Activated T-cell treated with anti-CD3 and anti-CD28 coated beads, Interleukin-2, amount 50 U/mL, for 24 hours (primary cell): ENCODE data around the gene KLHL29.

Experiments used
- DNase-seq: peaks from one replicate; pipeline ENCODE4 v3.0.0-alpha.2; 2020
- H3K27ac Mint-ChIP-seq: 2 replicates; pipeline ENCODE4 v1.8.0; 2020; ENCODE audit warnings: mild to moderate bottlenecking, mixed read lengths
- H3K27me3 Mint-ChIP-seq: 2 replicates; pipeline ENCODE4 v1.8.0; 2020; ENCODE audit warnings: mixed read lengths
- H3K36me3 Mint-ChIP-seq: 2 replicates; pipeline ENCODE4 v1.8.0; 2020; ENCODE audit warnings: low read depth, mixed read lengths
- H3K4me1 Mint-ChIP-seq: 2 replicates; pipeline ENCODE4 v1.8.0; 2020; ENCODE audit warnings: low read depth, mixed read lengths
- H3K4me3 Mint-ChIP-seq: 2 replicates; pipeline ENCODE4 v1.8.0; 2020; ENCODE audit warnings: mild to moderate bottlenecking, moderate library complexity, mixed read lengths
- H3K9me3 Mint-ChIP-seq: 2 replicates; pipeline ENCODE4 v1.8.0; 2020; ENCODE audit warnings: mixed read lengths

KLHL29 gene

GRCh38 chr2:23603581-23603980 lies 218.6 kb downstream of the KLHL29 start:
- H3K36me3 Mint-ChIP-seq, result no peaks in the 10 kb centered on the region
- peaks cover 10% of the 10 kb centered on the region for H3K9me3 Mint-ChIP-seq
- no peak overlapping the region for H3K4me3 Mint-ChIP-seq
- no peaks in the 10 kb centered on the region for H3K27me3 Mint-ChIP-seq
- no peak for DNase-seq
- H3K27ac Mint-ChIP-seq, result no peak overlapping the region
- no peaks in the 10 kb centered on the region for H3K4me1 Mint-ChIP-seq

DNA sequence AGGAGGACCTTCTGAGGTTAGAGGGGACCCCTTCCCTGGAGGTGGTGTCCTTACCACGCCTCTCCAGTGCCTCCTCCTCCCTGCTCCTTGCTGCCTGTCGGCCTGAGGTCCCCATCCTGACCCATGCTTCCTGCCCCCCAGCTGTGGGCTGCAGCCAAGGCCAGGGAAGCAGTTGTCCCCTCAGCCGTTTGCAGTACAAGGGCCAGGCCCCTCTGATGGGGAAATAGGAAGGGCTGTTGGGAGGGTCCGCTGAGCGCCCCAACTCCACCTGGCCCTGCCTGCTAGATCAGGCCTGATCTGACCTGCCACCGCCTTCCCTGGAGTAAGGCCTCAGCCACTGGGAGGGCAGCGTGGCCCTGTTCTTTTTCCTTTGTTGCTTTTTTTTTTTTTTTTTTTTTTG lies 219.8 kb downstream of the KLHL29 start:
- no peak for DNase-seq
- no peaks in the 10 kb centered on the region for H3K36me3 Mint-ChIP-seq
- H3K9me3 Mint-ChIP-seq, result peaks cover 10% of the 10 kb centered on the region
- H3K4me1 Mint-ChIP-seq, result no peaks in the 10 kb centered on the region
- no peak overlapping the region for H3K27ac Mint-ChIP-seq
- H3K27me3 Mint-ChIP-seq, result no peaks in the 10 kb centered on the region
- no peak overlapping the region for H3K4me3 Mint-ChIP-seq

- DNase-seq, result no peak
- H3K36me3 Mint-ChIP-seq, result no peaks in the 10 kb centered on the region
- no peak overlapping the region for H3K27ac Mint-ChIP-seq
- H3K4me1 Mint-ChIP-seq, result no peaks in the 10 kb centered on the region
- peaks cover 10% of the 10 kb centered on the region for H3K9me3 Mint-ChIP-seq
- H3K4me3 Mint-ChIP-seq, result no peak overlapping the region
- no peaks in the 10 kb centered on the region for H3K27me3 Mint-ChIP-seq
Measured at GRCh38 chr2:23605236-23605635, 220.3 kb downstream of the KLHL29 start.

DNA sequence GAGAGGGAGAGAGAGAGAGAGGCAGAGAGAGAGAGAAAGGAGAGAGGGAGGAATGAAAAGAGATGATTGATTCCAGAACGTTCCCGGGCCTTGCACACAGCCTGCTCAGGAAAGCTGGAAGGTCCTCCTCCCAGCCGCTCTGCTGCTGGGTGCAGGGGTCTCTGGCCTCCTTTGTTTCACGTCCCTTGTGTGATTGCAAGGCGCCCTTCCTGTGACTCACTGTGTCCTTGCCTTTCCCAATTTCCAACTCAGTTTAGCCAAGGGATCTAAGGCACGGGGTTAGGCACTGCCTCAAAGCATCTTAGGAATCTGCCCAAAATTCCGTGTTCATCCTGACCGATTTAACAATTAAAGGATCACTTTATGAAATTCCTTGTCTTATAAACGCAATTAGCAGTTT lies 221.2 kb downstream of the KLHL29 start:
- H3K4me1 Mint-ChIP-seq, result no peaks in the 10 kb centered on the region
- H3K4me3 Mint-ChIP-seq, result no peak overlapping the region
- no peaks in the 10 kb centered on the region for H3K36me3 Mint-ChIP-seq
- no peak for DNase-seq
- H3K27me3 Mint-ChIP-seq, result no peaks in the 10 kb centered on the region
- peaks cover 10% of the 10 kb centered on the region for H3K9me3 Mint-ChIP-seq
- no peak overlapping the region for H3K27ac Mint-ChIP-seq

- Mint-ChIP-seq H3K36me3 (peaks cover 2% of the 10 kb centered on the region), H3K4me3 (no peak overlapping the region), H3K4me1 (no peaks in the 10 kb centered on the region), H3K9me3 (peaks cover 16% of the 10 kb centered on the region), H3K27me3 (no peaks in the 10 kb centered on the region), H3K27ac (no peak overlapping the region)
- DNase-seq, result no peak
Measured at GRCh38 chr2:23606968-23607367, 222.0 kb downstream of the KLHL29 start.

DNA sequence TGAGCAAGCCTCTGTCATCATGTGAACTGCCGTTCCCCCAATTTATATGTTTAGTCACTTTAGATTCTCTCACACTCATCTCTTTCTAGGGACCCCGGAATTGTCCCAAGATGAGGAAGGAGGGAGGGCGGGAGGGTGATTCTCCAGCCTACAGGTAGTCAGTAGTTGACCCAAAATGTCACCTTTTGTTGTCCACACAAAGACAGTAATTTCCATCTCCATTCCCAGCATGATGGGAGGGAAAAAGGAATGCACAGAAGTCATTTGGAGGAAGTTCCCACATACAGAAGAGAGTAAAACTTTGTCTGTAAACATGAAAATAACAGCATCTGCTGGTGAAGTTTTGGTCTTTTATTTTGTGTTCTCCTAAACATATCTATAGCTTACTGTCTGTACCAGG lies 222.9 kb downstream of the KLHL29 start:
- Mint-ChIP-seq H3K9me3 (peaks cover 19% of the 10 kb centered on the region), H3K4me1 (no peaks in the 10 kb centered on the region), H3K27ac (no peak overlapping the region), H3K27me3 (no peaks in the 10 kb centered on the region), H3K36me3 (peaks cover 2% of the 10 kb centered on the region), H3K4me3 (no peak overlapping the region)
- no peak for DNase-seq

- Mint-ChIP-seq H3K27ac (no peak overlapping the region), H3K4me1 (peaks cover 6% of the 10 kb centered on the region), H3K4me3 (no peak overlapping the region), H3K9me3 (peaks cover 19% of the 10 kb centered on the region), H3K27me3 (no peaks in the 10 kb centered on the region), H3K36me3 (peaks cover 2% of the 10 kb centered on the region)
- DNase-seq, result no peak
Measured at GRCh38 chr2:23609254-23609653, 224.3 kb downstream of the KLHL29 start.

DNA sequence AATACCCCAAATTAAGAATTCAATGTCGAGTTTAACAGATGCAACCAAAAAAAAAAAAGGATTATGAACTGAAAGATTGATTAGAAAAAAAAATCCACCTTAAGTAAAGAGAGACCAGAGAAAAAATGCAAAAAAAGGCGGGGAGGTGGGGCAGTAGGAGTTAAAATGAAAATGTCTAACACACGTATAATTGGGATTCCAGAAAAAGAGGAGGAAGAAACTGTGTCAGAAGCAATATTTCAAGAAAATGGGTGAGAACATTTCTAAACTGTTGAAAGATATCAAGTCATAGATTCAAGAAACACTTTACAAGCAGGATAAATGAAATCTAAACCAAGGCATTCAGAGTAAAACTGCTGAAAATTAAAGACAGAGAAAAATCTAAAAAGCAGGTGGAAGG lies 226.9 kb downstream of the KLHL29 start:
- H3K36me3 Mint-ChIP-seq, result peaks cover 2% of the 10 kb centered on the region

GRCh38 chr2:23614701-23615100 lies 229.7 kb downstream of the KLHL29 start:
- no peak for DNase-seq
- Mint-ChIP-seq H3K36me3 (peaks cover 2% of the 10 kb centered on the region), H3K9me3 (peaks cover 8% of the 10 kb centered on the region), H3K27me3 (no peaks in the 10 kb centered on the region), H3K4me3 (no peak overlapping the region), H3K27ac (no peak overlapping the region), H3K4me1 (peaks cover 16% of the 10 kb centered on the region)

More for the DNA sequence above, 226.9 kb downstream of the KLHL29 start:
- no peak overlapping the region for H3K27ac Mint-ChIP-seq
- DNase-seq, result no peak
- H3K9me3 Mint-ChIP-seq, result peaks cover 12% of the 10 kb centered on the region
- H3K27me3 Mint-ChIP-seq, result no peaks in the 10 kb centered on the region
- no peak overlapping the region for H3K4me3 Mint-ChIP-seq
- peaks cover 16% of the 10 kb centered on the region for H3K4me1 Mint-ChIP-seq

DNA sequence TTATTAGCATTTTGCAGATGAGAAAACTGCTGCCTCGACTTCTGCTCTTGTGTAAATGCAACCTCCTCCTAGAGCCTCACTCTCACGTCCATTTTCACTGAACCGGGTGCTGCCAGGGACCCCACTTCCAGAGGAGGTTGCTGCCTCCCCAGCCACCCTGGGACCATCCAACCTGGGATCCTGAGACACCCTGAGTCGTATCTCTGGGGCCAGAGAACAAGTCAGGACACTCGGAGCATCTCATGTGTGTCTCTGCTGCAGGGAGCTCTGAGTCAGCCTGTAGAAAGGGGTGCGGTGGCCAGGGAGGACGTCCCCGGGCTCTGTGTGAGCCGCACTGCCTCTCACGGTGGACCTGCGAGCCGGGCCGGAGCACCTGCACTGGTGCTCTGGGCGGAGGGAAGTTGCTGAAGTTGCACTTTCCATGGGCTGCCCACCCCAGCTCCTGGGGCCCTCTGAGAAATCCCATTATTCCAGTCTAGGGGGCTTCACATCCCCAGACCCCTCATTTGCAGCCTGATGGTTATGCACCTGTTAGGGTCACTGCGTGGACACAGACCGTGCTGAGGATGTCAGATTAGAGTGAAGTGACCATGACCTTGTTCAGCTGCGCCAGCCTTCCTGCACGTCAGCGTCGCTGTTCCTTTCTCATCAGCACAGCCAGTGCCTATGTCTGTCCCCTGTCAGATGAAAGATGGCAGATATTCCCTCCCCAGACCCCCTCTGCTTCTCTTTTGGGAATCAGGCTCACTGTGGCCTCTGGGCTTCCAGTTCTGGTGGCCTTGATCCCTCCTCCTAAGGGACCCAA lies 230.4 kb downstream of the KLHL29 start:
- Mint-ChIP-seq H3K36me3 (peaks cover 2% of the 10 kb centered on the region), H3K4me3 (no peak overlapping the region), H3K27me3 (no peaks in the 10 kb centered on the region), H3K27ac (no peak overlapping the region), H3K4me1 (peaks cover 16% of the 10 kb centered on the region), H3K9me3 (peaks cover 8% of the 10 kb centered on the region)
- no peak for DNase-seq

DNA sequence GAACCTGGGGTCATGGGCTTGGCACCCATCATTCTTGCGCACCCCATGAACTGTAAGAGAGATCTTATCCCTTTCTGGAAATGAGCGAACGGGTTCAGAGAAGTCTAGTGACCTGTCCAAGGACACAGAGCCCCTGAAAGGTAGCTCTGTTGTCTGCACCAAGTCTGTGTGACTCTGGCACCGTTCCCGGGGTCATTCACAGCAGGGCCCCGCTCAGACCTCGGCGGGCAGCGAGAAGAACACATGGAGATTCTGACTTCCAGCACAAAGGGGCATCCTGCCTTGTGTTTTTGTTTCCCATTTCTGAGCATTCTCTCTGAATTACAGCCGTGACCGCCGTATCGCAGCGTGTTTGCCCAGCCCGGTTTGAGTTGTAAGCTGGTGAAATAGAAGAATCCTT lies 231.7 kb downstream of the KLHL29 start:
- Mint-ChIP-seq H3K4me1 (peaks cover 16% of the 10 kb centered on the region), H3K27ac (no peak overlapping the region), H3K9me3 (peaks cover 6% of the 10 kb centered on the region), H3K27me3 (no peaks in the 10 kb centered on the region), H3K36me3 (no peaks in the 10 kb centered on the region), H3K4me3 (no peak overlapping the region)
- DNase-seq, result no peak

DNA sequence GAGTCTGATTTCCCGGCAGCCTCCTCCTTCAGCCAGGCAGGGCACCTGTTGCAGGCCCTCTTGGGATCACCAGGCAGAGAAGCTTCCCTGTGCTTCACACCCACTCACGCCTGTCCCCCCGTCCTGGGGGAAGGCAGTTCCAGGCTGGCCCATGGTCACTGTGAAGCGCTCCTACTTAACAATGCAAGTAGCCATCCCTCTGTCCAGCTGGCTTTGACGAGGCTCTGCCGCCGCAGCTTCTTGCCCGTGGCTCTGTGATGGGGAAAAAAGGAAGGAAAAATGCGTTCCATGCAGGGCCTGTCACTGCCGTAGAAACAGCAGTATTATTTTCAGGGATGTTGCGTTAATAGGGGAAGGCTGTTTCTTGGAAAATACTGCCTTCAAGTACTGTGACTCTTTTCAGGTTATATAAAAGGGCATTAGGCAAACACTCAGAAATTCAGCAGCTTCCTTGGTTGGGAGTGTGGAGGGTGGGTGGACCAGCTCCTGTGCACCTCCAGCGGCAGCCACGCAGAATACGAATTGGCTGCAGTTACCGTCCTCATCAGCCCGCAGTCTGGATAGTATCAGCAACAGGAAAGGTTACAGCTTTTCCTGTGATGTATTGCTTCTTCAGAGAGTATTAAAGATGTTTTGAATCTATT lies 232.3 kb downstream of the KLHL29 start:
- Mint-ChIP-seq H3K9me3 (no peaks in the 10 kb centered on the region), H3K36me3 (no peaks in the 10 kb centered on the region), H3K4me3 (no peak overlapping the region), H3K4me1 (peaks cover 16% of the 10 kb centered on the region), H3K27ac (no peak overlapping the region), H3K27me3 (no peaks in the 10 kb centered on the region)
- no peak for DNase-seq

- H3K27ac Mint-ChIP-seq, result no peak overlapping the region
- no peaks in the 10 kb centered on the region for H3K9me3 Mint-ChIP-seq
- H3K36me3 Mint-ChIP-seq, result no peaks in the 10 kb centered on the region
- H3K4me3 Mint-ChIP-seq, result no peak overlapping the region
- no peak for DNase-seq
- H3K4me1 Mint-ChIP-seq, result peaks cover 16% of the 10 kb centered on the region
- no peaks in the 10 kb centered on the region for H3K27me3 Mint-ChIP-seq
Measured at GRCh38 chr2:23617811-23618215, 232.8 kb downstream of the KLHL29 start.

DNA sequence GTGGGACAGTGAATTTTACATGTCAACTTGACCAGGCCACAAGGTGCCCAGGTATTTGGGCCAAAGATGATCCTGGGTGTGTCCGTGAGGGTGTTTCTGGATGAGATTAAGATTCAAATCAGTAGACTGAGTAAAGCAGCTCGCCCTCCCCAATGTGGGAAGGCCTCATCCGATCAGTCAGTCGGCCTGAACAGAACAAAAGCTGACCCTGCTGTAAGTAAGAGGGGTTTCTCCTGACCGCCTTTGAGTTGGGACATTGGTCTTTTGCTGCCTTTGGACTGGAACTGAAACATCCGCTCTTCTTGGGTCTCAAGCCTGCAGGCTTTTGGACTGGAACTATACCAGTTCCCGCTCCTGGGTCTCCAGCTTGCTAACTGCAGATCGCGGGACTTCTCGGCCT lies 233.3 kb downstream of the KLHL29 start:
- H3K36me3 Mint-ChIP-seq, result no peaks in the 10 kb centered on the region
- H3K27me3 Mint-ChIP-seq, result no peaks in the 10 kb centered on the region
- peaks cover 16% of the 10 kb centered on the region for H3K4me1 Mint-ChIP-seq
- no peaks in the 10 kb centered on the region for H3K9me3 Mint-ChIP-seq
- H3K27ac Mint-ChIP-seq, result no peak overlapping the region
- H3K4me3 Mint-ChIP-seq, result no peak overlapping the region
- no peak for DNase-seq

DNA sequence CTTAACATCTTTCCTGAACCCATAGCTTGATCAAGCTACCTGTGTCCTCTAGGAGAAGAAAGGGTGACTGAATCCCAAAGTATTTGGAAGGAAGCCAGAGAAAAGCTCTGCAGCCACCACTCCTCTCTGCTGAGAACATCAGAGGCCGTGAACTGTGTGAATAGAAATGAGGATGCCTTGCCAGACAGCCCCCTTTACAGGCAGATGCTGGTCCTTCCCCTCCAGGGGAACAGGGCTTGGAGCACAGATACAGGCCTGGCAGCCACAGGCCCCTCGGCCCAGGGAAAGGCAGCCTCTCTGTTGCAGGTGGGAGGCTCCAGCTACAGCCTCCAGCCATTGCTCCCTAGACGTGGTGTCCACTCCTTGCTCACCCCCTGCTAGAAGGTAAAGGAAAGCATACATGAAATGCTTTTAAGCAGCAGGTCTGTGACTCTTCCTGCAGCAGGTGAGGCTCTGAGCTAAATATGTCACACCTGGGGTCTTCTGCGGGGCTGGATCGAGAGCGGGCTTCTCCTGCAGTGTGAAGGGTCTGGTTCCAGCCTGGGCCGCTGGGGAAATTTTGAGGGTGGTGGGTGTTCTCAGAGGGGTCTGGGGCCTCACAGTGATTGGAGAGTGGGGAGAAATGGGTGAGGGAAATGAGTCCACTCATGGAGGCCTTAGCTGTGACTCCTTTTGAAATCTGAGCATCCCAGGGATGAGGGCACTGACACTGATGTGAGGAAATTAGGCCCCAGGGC lies 234.0 kb downstream of the KLHL29 start:
- Mint-ChIP-seq H3K36me3 (no peaks in the 10 kb centered on the region), H3K9me3 (no peaks in the 10 kb centered on the region), H3K4me1 (peaks cover 13% of the 10 kb centered on the region), H3K27me3 (no peaks in the 10 kb centered on the region), H3K27ac (no peak overlapping the region), H3K4me3 (no peak overlapping the region)
- DNase-seq, result no peak
